GM18511 (cell line): ENCODE data around the gene MAGI2.

Experiments used
- ATAC-seq: cut with Tn5 transposase; IDR thresholded peaks from one replicate; pipeline ENCODE4 v1.9.1; 2021; ENCODE audit warnings: mild to moderate bottlenecking, moderate library complexity; ENCODE audit not compliant: unreplicated experiment

MAGI2 gene

GRCh38 chr7:79180533-79180932, 272.9 kb downstream of the MAGI2 start:
- no peak for ATAC-seq

- peak; percentile 77 for ATAC-seq
These were observed 276.5 kb downstream of the MAGI2 start for GRCh38 chr7:79176859-79177477.

- ATAC-seq = no peak
These were observed 278.1 kb downstream of the MAGI2 start for GRCh38 chr7:79175374-79175773.

GRCh38 chr7:79165225-79165624, 288.2 kb downstream of the MAGI2 start:
- no peak for ATAC-seq

GRCh38 chr7:79159040-79159664, 294.3 kb downstream of the MAGI2 start:
- no peak for ATAC-seq

GRCh38 chr7:79157281-79157680, 296.2 kb downstream of the MAGI2 start:
- ATAC-seq = no peak

- ATAC-seq = no peak
These were observed 303.6 kb downstream of the MAGI2 start for GRCh38 chr7:79149831-79150230.

- ATAC-seq = no peak
These were observed 310.8 kb downstream of the MAGI2 start for GRCh38 chr7:79142706-79143105.

- no peak for ATAC-seq
These were observed 312.2 kb downstream of the MAGI2 start for GRCh38 chr7:79141252-79141651.

- no peak for ATAC-seq
These were observed 315.5 kb downstream of the MAGI2 start for GRCh38 chr7:79137942-79138341.

GRCh38 chr7:79132844-79133451, 320.5 kb downstream of the MAGI2 start:
- ATAC-seq = no peak

GRCh38 chr7:79130715-79131114, 322.8 kb downstream of the MAGI2 start:
- ATAC-seq = no peak

- ATAC-seq = no peak
These were observed 329.1 kb downstream of the MAGI2 start for GRCh38 chr7:79124331-79124730.

GRCh38 chr7:79118143-79118542, 335.3 kb downstream of the MAGI2 start:
- ATAC-seq = no peak

GRCh38 chr7:79096361-79096805, 357.1 kb downstream of the MAGI2 start:
- no peak for ATAC-seq

GRCh38 chr7:79093421-79093820, 360.0 kb downstream of the MAGI2 start:
- ATAC-seq = no peak

GRCh38 chr7:79091661-79092060, 361.8 kb downstream of the MAGI2 start:
- no peak for ATAC-seq

- ATAC-seq = no peak
These were observed 362.5 kb downstream of the MAGI2 start for GRCh38 chr7:79091011-79091410.

GRCh38 chr7:79090543-79090942, 362.9 kb downstream of the MAGI2 start:
- no peak for ATAC-seq

GRCh38 chr7:79084423-79084822, 369.0 kb downstream of the MAGI2 start:
- no peak for ATAC-seq

- ATAC-seq = no peak
These were observed 373.4 kb downstream of the MAGI2 start for GRCh38 chr7:79079919-79080554.

GRCh38 chr7:79078273-79078672, 375.2 kb downstream of the MAGI2 start:
- ATAC-seq = no peak
